ENCODE measurements around the gene ABCB9.

DNA sequence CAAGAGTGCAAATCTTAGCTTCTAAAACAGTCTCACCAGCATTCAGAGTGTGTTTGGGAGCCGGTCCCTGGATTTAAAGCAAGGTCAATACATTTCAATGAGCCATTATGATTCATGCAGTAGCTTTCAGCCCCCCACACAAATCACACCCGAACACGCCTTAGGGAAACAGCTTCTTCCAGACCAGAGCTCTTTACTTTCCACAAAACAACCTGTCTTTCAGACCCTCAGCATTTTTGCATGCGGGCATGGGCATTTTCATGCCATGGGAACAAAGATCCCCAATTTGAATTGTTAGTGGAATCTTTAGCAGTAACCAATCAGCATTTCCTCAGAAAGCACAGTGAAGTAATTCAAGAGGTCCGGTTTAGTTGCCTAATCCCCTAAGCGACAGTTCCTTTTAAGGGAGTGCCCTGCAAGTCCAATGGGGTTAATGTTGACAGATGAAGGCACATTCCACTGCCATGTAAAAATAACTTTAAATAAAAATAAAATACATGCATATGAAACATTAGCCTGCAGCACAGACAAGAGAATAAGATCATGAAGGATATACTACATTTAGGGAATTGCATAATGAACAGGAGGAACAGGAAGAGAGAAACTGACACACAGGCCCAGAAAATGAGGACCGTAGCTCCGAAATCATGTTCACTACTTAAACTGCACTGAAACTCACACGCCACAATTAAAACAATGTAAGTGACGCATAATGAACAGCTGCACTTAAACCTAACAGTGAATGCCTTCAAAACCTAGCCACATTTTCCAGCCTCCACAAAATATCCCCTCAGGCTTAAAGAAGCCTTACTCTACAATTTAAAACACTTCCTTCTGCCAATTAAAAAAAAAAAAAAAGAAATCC lies 74.4 kb downstream of the ABCB9 start:
- TF ChIP-seq, protein P1, sequence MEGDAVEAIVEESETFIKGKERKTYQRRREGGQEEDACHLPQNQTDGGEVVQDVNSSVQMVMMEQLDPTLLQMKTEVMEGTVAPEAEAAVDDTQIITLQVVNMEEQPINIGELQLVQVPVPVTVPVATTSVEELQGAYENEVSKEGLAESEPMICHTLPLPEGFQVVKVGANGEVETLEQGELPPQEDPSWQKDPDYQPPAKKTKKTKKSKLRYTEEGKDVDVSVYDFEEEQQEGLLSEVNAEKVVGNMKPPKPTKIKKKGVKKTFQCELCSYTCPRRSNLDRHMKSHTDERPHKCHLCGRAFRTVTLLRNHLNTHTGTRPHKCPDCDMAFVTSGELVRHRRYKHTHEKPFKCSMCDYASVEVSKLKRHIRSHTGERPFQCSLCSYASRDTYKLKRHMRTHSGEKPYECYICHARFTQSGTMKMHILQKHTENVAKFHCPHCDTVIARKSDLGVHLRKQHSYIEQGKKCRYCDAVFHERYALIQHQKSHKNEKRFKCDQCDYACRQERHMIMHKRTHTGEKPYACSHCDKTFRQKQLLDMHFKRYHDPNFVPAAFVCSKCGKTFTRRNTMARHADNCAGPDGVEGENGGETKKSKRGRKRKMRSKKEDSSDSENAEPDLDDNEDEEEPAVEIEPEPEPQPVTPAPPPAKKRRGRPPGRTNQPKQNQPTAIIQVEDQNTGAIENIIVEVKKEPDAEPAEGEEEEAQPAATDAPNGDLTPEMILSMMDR (IDR thresholded peaks at IDR 0.05; ENCODE audit: control extremely low read depth in 1 of 3, insufficient read depth in 1 of 3, low read depth in 1 of 3, low read length in 3 of 3) = no peak
- TF ChIP-seq TBP (IDR thresholded peaks at IDR 0.05; ENCODE audit: low read depth, low read length) (no peak), CEBPB (IDR thresholded peaks at IDR 0.05; ENCODE audit: low read depth, low read length) (0 out of 2 replicates have a peak, but pooled peaks have one; percentile 50), EP300 (IDR thresholded peaks at IDR 0.05; ENCODE audit: borderline replicate concordance in 1 of 2, low read depth in 2 of 2, low read length in 2 of 2) (no peak), SRF (IDR thresholded peaks at IDR 0.05; ENCODE audit: low read depth, low read length) (peak; percentile 74), SP1 (IDR thresholded peaks at IDR 0.05; ENCODE audit: low read depth, low read length) (no peak), MAX (IDR thresholded peaks at IDR 0.05) (no peak), CBX5 (IDR thresholded peaks at IDR 0.05; ENCODE audit: low read depth, low read length) (no peak), GTF2F1 (IDR thresholded peaks at IDR 0.05; ENCODE audit: borderline replicate concordance, low read depth, low read length) (no peak), RAD21 (IDR thresholded peaks at IDR 0.05 in 1 of 2, conservative IDR thresholded peaks at IDR 0.05 in 1 of 2; ENCODE audit: low read depth in 2 of 2, low read length in 2 of 2) (no peak), POLR2A (IDR thresholded peaks at IDR 0.05; ENCODE audit: control extremely low read depth in 1 of 2, low read depth in 2 of 2, low read length in 2 of 2) (no peak), TAF1 (IDR thresholded peaks at IDR 0.05; ENCODE audit: low read depth, low read length) (no peak), BRCA1 (IDR thresholded peaks at IDR 0.05; ENCODE audit: low read depth, low read length) (no peak), SUZ12 (IDR thresholded peaks at IDR 0.05; ENCODE audit: low read length) (no peak)

Measured in H1 (cell line).